22Rv1 (cell line): Measurements from ENCODE around the gene CACNB4.

Experiments used
- H3K27ac ChIP-seq: fragments of 450-650 bp; 2 replicates; pipeline ENCODE4 v1.5.1; 2017
- CTCF ChIP-seq: fragments of 450-650 bp; IDR thresholded peaks from 2 replicates; pipeline ENCODE4 v1.5.1; 2017; ENCODE audit warnings: mild to moderate bottlenecking
- ZFX ChIP-seq: fragments of 450-650 bp; IDR thresholded peaks from 2 replicates; pipeline ENCODE4 v1.6.1; 2017; ENCODE audit warnings: antibody characterized with exemption, borderline replicate concordance

The CACNB4 gene

GRCh38 chr2:152072011-152072410 is 26.8 kb downstream of the CACNB4 start:
- TF ChIP-seq ZFX (no peak), CTCF (no peak)
- no peak overlapping the region for H3K27ac ChIP-seq

GRCh38 chr2:152071518-152071917 is 27.3 kb downstream of the CACNB4 start:
- H3K27ac ChIP-seq: no peak overlapping the region
- no peak for TF ChIP-seq ZFX
- TF ChIP-seq CTCF: no peak

- no peak for TF ChIP-seq CTCF
- TF ChIP-seq ZFX: no peak
- no peak overlapping the region for H3K27ac ChIP-seq
Measured at GRCh38 chr2:152071092-152071491, 27.8 kb downstream of the CACNB4 start.

- H3K27ac ChIP-seq: no peak overlapping the region
- TF ChIP-seq CTCF: no peak
- no peak for TF ChIP-seq ZFX
Measured at GRCh38 chr2:152068226-152068625, 30.6 kb downstream of the CACNB4 start.

- H3K27ac ChIP-seq: no peak overlapping the region
- no peak for TF ChIP-seq CTCF
- no peak for TF ChIP-seq ZFX
Measured at GRCh38 chr2:152067823-152068222, 31.0 kb downstream of the CACNB4 start.

GRCh38 chr2:152065945-152066344 is 32.9 kb downstream of the CACNB4 start:
- H3K27ac ChIP-seq: no peak overlapping the region
- no peak for TF ChIP-seq CTCF
- no peak for TF ChIP-seq ZFX

GRCh38 chr2:152064001-152064400 is 34.8 kb downstream of the CACNB4 start:
- TF ChIP-seq ZFX: no peak
- TF ChIP-seq CTCF: no peak
- no peak overlapping the region for H3K27ac ChIP-seq
